ENCODE results near the gene HRH2.
"Not testable (repeated sequence)": the region's sequence is repeated elsewhere in the genome, so short reads cannot be mapped to it uniquely, and the experiment has no call there.

HRH2 gene

DNA sequence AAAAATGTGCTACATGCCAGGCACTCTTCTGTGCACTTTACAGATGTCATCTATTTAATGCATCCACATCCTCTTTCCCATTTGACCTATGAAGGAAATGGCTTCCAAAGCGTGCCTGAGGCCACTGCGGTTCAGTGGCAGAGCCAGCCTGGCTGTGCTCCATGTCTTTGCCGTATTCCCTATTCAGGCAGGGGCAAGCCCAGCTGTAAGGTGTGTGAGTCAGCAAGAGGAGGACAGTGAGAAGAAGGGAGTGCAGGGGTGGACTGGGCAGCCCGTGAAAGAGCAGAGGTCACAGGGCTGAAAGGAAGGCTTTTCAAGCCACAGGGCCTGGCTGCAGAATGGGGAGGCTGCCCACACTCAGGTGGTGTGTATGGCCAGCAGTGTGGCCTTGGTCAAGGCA, 91.7 kb downstream of the HRH2 start:
- CTCF ChIA-PET: no interaction called here
- TF ChIP-seq, protein P1, sequence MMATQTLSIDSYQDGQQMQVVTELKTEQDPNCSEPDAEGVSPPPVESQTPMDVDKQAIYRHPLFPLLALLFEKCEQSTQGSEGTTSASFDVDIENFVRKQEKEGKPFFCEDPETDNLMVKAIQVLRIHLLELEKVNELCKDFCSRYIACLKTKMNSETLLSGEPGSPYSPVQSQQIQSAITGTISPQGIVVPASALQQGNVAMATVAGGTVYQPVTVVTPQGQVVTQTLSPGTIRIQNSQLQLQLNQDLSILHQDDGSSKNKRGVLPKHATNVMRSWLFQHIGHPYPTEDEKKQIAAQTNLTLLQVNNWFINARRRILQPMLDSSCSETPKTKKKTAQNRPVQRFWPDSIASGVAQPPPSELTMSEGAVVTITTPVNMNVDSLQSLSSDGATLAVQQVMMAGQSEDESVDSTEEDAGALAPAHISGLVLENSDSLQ (IDR thresholded peaks at IDR 0.05): no peak
- TF ChIP-seq FOXM1 (IDR thresholded peaks at IDR 0.05; ENCODE audit: borderline replicate concordance): no peak
- POLR2A ChIA-PET: no interaction called here

DNA sequence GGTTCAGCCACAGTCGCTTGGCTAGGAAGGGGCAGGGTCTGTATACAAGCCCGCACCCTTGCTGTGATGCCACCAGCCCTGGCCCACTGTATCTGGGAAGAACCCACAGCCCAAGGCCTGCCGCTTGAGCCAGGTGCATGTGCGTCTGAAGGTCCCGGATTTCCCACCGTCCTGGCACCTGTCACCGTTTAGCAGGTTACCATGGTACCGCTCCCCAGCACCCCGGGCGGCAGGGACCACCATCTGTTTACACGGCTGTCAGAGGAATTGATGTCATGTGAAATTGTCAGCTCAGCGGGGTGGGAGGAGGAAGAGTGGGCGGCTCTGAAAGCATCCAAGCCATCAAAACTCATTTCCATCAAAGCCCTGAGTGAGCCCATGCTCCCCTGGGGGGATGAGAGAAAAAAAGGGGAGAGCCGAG, 92.7 kb downstream of the HRH2 start:
- TF ChIP-seq CTBP1 (IDR thresholded peaks at IDR 0.05; ENCODE audit: borderline replicate concordance) (no peak), HDGF (IDR thresholded peaks at IDR 0.05; ENCODE audit: borderline replicate concordance) (no peak), FOXK2 (IDR thresholded peaks at IDR 0.05) (no peak), SUZ12 (IDR thresholded peaks at IDR 0.05) (no peak), NFRKB (IDR thresholded peaks at IDR 0.05) (no peak), LEF1 (IDR thresholded peaks at IDR 0.05; ENCODE audit: borderline replicate concordance) (no peak), TARDBP (IDR thresholded peaks at IDR 0.05) (no peak), FOXM1 (IDR thresholded peaks at IDR 0.05; ENCODE audit: borderline replicate concordance) (no peak), ARNT (IDR thresholded peaks at IDR 0.05) (no peak)
- DNase-seq (ENCODE audit: extremely low spot score): no peak
- ChIA-PET POLR2A (no interaction called here), CTCF (no interaction called here)

More for the DNA sequence above, 91.7 kb downstream of the HRH2 start:
- DNase-seq (ENCODE audit: extremely low spot score): no peak

DNA sequence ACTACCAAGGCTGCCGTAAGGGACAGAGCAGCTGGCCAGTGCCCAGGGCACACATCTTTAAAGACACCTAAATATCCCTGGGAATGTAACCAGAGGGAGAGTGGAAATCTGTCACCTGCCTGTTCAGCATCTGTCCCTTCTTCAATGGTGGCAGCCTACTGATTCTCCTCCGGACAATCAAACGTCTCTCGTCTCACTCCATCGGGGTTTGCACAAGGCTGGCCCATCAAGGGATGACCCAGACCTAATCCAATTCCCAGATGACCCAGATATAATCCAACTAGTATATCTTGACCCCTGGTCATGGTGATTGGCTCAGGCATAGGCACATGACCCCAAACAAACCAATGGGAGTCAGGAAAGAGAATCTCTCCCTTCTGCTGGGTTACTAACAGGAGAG, 93.5 kb downstream of the HRH2 start:
- ChIA-PET CTCF (no interaction called here), POLR2A (no interaction called here)
- no peak for DNase-seq (ENCODE audit: extremely low spot score)
- no peak for TF ChIP-seq ARNT (IDR thresholded peaks at IDR 0.05)
- no peak for TF ChIP-seq HDGF (IDR thresholded peaks at IDR 0.05; ENCODE audit: borderline replicate concordance)
- TF ChIP-seq TARDBP (IDR thresholded peaks at IDR 0.05): no peak
- TF ChIP-seq ZNF384 (IDR thresholded peaks at IDR 0.05): no peak
- no peak for TF ChIP-seq FOXA1 (IDR thresholded peaks at IDR 0.05)
- no peak for TF ChIP-seq ELF4 (IDR thresholded peaks at IDR 0.05)
- no peak for TF ChIP-seq BHLHE40 (IDR thresholded peaks at IDR 0.05; ENCODE audit: borderline replicate concordance)
- no peak for TF ChIP-seq SP1 (IDR thresholded peaks at IDR 0.05)
- TF ChIP-seq SUZ12 (IDR thresholded peaks at IDR 0.05): no peak
- TF ChIP-seq FOXK2 (IDR thresholded peaks at IDR 0.05): no peak
- TF ChIP-seq CTBP1 (IDR thresholded peaks at IDR 0.05; ENCODE audit: borderline replicate concordance): no peak
- no peak for TF ChIP-seq FOXM1 (IDR thresholded peaks at IDR 0.05; ENCODE audit: borderline replicate concordance)
- no peak for TF ChIP-seq L3MBTL2 (conservative IDR thresholded peaks at IDR 0.05)
- TF ChIP-seq, protein P1 (IDR thresholded peaks at IDR 0.05): no peak
- no peak for TF ChIP-seq NFRKB (IDR thresholded peaks at IDR 0.05)

DNA sequence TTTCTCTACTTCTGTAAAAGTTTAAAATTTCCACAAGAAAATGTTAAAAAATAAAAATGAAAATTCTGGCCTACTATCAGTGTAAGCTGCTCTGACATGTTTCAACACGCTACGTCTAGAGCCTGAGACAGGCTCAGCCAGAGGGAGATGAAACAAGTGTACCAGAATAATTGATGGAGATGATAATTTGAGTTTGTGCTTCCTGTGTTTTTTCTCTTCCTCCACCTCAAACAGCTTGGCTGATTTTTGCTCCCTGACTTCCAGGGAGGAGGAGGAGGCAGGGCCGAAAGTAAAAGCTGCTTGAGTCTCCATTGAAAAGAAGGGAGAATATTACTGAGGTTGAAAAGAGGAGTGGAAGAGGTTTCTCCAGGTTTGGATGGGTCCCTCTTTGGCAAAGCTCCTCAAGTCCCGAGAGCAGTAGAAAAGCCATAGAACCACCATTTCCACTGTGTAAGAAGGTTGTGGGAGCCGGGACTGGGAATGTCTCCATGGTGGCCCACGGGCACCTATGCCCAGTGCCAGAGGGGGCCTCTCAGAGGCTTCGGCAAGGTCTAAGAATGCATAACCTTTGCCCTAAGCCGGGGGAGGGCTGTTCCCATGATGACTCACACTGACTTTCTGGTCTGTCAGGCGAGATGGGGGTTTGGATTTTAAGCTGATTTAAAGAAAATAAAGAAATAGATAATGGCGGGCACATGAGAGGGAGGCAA, 95.1 kb downstream of the HRH2 start:
- ChIA-PET CTCF (no interaction called here), POLR2A (no interaction called here)
- DNase-seq (ENCODE audit: extremely low spot score): no peak
- TF ChIP-seq TARDBP (IDR thresholded peaks at IDR 0.05): no peak
- TF ChIP-seq FOXK2 (IDR thresholded peaks at IDR 0.05): no peak
- no peak for TF ChIP-seq HDGF (IDR thresholded peaks at IDR 0.05; ENCODE audit: borderline replicate concordance)
- TF ChIP-seq CTBP1 (IDR thresholded peaks at IDR 0.05; ENCODE audit: borderline replicate concordance): no peak
- TF ChIP-seq ZNF384 (IDR thresholded peaks at IDR 0.05): no peak

DNA sequence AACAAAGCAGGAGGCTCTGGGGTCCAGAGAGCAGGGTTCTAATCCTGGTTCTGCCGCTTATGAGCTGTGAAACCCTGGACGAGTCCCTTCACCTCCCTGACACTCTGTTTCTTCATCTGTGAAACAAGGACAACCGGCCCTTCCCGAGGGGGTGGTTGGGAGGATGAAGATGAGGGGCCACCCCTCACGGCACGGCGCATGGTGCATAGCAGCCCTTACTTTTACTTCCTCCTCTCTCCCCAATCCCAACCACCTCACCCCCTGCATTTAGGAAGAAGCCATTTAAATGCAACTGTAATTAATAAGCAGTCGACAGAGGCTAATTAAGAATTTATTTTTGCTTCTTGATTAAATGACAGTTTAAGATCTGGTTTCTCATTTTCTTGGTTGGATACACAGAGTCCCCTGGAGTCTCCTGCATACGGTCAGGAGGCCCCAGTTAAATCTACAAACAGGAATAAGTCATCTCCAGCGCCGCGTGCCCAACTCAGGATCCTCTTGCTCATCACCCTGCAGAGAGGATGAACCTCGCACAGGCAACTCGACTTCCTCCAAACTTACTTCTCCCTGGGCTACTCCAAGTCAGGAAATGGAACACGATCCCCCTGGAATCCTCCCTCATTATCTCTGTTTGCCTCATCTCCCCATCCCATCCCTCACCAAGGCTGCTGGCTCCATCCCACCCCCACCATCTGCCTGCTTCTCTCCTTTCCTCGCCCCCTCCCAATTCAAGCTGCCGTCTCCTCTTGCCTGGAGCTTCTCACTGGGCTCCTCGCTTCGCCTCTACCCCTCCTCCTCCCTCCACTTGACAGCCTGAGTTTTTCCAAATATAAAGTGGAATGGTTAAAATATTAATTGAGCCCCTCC, 95.9 kb downstream of the HRH2 start:
- ChIA-PET POLR2A (no interaction called here), CTCF (no interaction called here)
- no peak for TF ChIP-seq TARDBP (IDR thresholded peaks at IDR 0.05)
- no peak for TF ChIP-seq CTBP1 (IDR thresholded peaks at IDR 0.05; ENCODE audit: borderline replicate concordance)
- TF ChIP-seq HDGF (IDR thresholded peaks at IDR 0.05; ENCODE audit: borderline replicate concordance): no peak
- TF ChIP-seq FOXA1 (IDR thresholded peaks at IDR 0.05): no peak
- DNase-seq (ENCODE audit: extremely low spot score): no peak

DNA sequence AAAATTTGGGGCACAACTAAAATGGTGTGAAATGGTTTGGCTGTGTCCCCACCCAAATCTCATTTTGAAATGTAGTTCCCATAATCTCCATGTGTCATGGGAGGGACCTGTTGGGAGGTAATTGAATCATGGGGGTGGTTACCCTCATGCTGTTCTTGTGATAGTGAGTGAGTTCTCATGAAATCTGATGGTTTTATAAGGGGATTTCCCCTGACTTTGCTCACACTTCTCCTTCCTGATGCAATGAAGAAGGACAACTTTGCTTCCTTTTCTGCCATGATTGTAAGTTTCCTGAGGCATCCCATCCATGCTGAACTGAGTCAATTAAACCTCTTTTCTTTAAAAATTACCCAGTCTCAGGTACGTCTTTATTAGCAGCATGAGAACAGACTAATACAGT, 102.1 kb downstream of the HRH2 start:
- DNase-seq (ENCODE audit: extremely low spot score); CTCF ChIA-PET; POLR2A ChIA-PET: not testable (repeated sequence)

Measured in HEK293T (cell line).